Uterus (tissue), 2 donors: Measurements from ENCODE around the gene PLD1.

Experiments
- CTCF ChIP-seq, 4 experiments: fragments of 200-600 bp in 2 of 4; fragments of 450-650 bp in 2 of 4; sonication (generic) in 2 of 4; IDR thresholded peaks; one replicate each; pipeline ENCODE4 v1.5.1; 2016 to 2019; ENCODE audit warnings: antibody characterized with exemption in 4 of 4, mild to moderate bottlenecking in 2 of 4, moderate library complexity in 1 of 4
- POLR2A ChIP-seq, 2 donors: fragments of 450-650 bp; IDR thresholded peaks; one replicate each; pipeline ENCODE4 v1.6.1; 2016; ENCODE audit warnings: antibody characterized with exemption in 2 of 2, mild to moderate bottlenecking in 1 of 2, moderate library complexity in 1 of 2

GRCh38 chr3:171813278-171813896, 3.1 kb upstream of the PLD1 start:
- TF ChIP-seq CTCF (IDR thresholded peaks at IDR 0.05) (no peak), POLR2A (IDR thresholded peaks at IDR 0.05) (no peak)
